SIG-M5 treated with dmso at 0.1 percent for 504 hours (cell line): ENCODE data around the gene MCMBP.
"Not testable (repeated sequence)": the region's sequence is repeated elsewhere in the genome, so short reads cannot be mapped to it uniquely, and the experiment has no call there.

ENCODE experiments used
- DNase-seq: peaks from one replicate; lab custom pipeline; 2025; ENCODE audit not compliant: unreplicated experiment; lab: John Stamatoyannopoulos, UW

MCMBP gene, protein sequence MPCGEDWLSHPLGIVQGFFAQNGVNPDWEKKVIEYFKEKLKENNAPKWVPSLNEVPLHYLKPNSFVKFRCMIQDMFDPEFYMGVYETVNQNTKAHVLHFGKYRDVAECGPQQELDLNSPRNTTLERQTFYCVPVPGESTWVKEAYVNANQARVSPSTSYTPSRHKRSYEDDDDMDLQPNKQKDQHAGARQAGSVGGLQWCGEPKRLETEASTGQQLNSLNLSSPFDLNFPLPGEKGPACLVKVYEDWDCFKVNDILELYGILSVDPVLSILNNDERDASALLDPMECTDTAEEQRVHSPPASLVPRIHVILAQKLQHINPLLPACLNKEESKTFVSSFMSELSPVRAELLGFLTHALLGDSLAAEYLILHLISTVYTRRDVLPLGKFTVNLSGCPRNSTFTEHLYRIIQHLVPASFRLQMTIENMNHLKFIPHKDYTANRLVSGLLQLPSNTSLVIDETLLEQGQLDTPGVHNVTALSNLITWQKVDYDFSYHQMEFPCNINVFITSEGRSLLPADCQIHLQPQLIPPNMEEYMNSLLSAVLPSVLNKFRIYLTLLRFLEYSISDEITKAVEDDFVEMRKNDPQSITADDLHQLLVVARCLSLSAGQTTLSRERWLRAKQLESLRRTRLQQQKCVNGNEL

DNA sequence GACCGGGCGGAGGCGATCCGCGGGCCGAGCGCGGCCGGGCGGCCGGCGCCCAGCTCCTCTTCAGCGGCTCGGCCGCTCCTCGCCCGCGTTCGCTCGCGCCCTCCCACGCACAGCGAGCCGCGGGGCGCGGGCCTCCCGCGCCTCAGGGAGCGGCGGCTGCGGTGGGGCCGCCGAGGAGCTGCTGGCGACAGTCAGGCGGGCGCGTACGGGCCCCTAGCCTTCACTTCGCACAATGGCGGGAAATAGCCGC lies at the start of gene MCMBP:
TSS of gene MCMBP (minus strand) at position 234 of the 250 bp plus-strand sequence. CDS start 259 bp downstream, outside the sequence.
- no peak for DNase-seq

- DNase-seq = peak; percentile 32
Observed at GRCh38 chr10:119919826-119920225, 47.2 kb upstream of the MCMBP start.

- no peak for DNase-seq
Observed at GRCh38 chr10:119919271-119919670, 46.6 kb upstream of the MCMBP start.

GRCh38 chr10:119917777-119918176 lies 45.1 kb upstream of the MCMBP start:
- DNase-seq = no peak

DNA sequence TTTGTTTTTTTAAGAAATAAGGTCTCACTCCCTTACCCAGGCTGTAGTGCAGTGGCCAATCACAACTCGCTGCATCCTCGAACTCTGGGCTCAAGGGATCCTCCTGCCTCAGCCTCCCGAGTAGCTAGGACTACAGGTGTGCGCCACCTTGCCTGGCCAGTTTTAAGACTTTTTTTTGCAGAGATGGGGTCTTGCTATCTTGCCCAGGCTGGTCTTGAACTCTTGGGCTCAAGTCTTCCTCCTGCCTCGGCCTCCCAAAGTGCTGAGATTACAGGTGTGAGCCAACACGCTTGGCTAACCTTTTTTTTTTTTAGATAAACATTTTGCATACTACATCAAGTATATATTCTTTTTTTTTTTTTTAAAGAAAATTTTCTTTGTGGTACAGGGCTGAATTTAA lies 38.0 kb upstream of the MCMBP start:
- no peak for DNase-seq

DNA sequence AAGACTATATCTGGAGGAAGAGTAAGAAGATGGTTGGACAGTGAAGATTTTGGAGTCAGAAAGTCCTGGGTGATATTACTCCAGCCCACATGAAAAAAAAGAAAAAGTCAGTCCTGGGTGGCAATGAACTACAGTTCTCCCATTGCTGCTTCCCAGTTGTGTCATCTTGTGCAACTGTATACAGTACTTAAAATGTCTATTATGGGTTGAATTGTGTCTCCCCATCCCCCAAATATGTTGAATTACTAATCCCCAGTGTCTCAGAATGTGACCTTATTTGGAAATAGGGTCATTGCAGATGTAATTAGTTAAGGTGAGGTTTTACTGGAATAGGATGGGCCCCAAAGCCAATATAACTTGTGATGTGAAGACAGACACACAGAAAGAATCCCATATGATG lies 35.5 kb upstream of the MCMBP start:
- no peak for DNase-seq

DNA sequence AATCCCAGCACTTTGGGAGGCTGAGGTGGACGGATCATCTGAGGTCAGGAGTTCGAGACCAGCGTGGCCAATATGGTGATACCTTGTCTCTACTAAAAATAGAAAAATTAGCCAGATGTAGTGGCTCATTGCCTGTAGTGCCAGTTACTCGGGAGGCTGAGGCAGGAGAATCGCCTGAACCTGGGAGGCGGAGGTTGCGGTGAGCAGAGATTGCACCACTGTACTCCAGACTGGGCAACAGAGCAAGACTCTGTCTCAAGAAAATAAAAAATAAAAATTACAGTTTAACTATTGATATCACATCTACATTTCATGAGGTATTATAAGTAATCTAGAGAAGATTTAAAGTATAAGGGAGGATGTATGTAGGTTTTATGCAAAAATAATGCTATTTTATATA lies 35.1 kb upstream of the MCMBP start:
- DNase-seq = not testable (repeated sequence)

- DNase-seq = no peak
Observed at GRCh38 chr10:119903946-119904666, 31.5 kb upstream of the MCMBP start.

- DNase-seq = no peak
Observed at GRCh38 chr10:119898577-119898976, 25.9 kb upstream of the MCMBP start.

DNA sequence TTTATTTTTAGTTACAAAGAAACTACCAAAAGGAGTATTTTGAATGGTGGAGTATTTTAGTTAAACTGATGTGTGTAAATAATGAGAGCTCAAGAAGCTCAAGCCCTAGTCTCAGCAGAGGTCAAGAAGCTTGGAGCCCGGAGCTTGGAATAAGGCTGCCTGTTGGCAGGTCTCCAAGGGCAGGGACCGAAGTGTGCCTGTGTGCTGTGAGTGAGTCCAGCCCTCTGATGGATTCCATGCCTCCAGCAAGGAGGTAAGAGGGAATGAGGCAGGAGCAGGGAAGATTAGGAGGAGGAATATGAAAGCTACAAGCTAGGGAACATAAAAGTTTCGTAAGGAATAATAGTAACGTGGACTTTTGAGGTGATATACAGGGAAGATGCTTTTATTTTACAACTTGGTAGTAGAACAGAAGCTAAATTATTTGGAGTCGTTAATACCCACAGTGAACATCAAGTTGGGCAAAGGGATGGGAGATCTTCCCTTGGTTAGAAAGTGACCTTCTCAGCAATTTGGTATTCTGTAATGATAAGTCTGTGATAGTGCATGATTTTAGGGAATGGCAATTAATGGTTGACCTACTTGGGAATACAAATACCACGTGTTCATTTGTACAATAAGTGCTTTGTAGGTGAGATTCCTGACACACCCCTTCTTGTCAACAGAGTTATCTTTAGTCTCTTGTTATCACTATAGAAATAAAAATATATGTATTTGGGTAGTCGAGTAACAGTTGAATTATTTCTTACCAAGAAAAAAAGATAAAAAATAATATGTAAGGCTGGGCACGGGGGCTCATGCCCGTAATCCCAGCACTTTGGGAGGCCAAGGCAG lies 24.5 kb upstream of the MCMBP start:
- DNase-seq = no peak

- peak; percentile 79 for DNase-seq
Observed at GRCh38 chr10:119896061-119896655, 23.5 kb upstream of the MCMBP start.

GRCh38 chr10:119893845-119894427 lies 21.3 kb upstream of the MCMBP start:
- DNase-seq = no peak

- DNase-seq = no peak
Observed at GRCh38 chr10:119893074-119893473, 20.4 kb upstream of the MCMBP start.

GRCh38 chr10:119892188-119893065 lies 19.8 kb upstream of the MCMBP start, which contains the start of gene SEC23IP:
TSS of gene SEC23IP (plus strand) at chr10:119892730. CDS start at chr10:119892783, 53 bp downstream.
- peak; percentile 92 for DNase-seq

GRCh38 chr10:119891849-119892187 lies 19.2 kb upstream of the MCMBP start:
- not testable (repeated sequence) for DNase-seq

DNA sequence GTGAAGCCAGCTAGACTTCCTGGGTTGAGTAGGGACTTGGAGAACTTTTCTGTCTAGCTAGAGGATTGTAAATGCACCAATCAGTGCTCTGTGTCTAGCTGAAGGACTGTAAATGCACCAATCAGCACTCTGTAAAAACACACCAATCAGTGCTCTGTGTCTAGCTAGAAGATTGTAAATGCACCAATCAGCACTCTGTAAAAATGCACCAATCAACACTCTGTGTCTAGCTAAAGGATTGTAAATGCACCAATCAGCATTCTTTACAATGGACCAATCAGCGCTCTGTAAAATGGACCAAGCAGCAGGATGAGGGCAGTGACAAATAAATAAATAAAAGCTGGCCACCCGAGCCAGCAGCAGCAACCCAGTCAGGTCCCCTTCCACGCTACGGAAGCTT lies 17.7 kb upstream of the MCMBP start:
- DNase-seq = not testable (repeated sequence)

GRCh38 chr10:119889201-119889600 lies 16.6 kb upstream of the MCMBP start:
- DNase-seq = not testable (repeated sequence)

DNA sequence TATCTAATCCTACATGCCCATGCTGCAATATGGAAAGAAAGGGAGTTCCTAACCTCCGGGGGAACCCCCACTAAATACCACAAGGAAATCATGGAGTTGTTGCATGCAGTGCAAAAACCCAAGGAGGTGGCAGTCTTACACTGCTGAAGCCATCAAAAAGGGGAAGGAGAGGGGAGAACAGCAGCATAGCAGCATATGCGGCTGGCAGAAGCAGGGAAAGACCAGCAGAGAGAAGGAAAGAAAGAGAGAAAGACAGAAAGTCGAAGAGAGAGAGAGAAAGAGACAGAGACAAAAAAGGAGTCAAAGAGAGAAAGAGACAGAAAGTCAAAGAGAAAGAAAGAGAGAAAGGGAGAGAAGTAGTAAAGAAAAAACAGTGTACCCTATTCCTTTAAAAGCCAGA lies 16.1 kb upstream of the MCMBP start:
- not testable (repeated sequence) for DNase-seq

DNA sequence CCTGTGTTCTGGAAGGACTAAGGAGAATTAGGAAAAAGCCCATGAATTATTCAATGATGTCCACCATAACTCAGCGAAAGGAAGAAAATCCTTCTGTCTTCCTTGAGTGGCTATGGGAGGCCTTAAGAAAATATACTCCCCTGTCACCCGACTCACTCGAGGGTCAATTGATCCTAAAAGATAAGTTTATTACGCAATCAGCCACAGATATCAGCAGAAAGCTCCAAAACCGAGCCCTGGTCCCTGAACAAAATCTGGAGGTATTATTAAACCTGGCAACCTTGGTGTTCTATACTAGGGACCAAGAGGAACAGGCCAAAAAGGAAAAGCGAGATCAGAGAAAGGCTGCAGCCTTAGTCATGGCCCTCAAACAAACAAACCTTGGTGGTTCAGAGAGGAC lies 13.4 kb upstream of the MCMBP start:
- DNase-seq = not testable (repeated sequence)
